GM10248 (cell line): ENCODE results near the gene RHCG.

Experiments
- CTCF ChIA-PET: fragments of 300-600 bp; sonication (Branson Sonifier 250); formaldehyde crosslinking; extraction: SDS; loops from one replicate; lab custom pipeline; 2021; ENCODE audit warnings: antibody characterized with exemption; lab: Yijun Ruan, JAX
- POLR2A ChIA-PET: fragments of 350-650 bp; sonication (Branson Sonifier 250); formaldehyde crosslinking; extraction: SDS; loops from one replicate; lab custom pipeline; 2020; ENCODE audit warnings: antibody characterized with exemption; lab: Yijun Ruan, JAX
- DNase-seq: peaks from one replicate; pipeline ENCODE4 v3.0.0; 2012; ENCODE audit errors: extremely low spot score
- CTCF ChIP-seq: IDR thresholded peaks from 2 replicates; pipeline ENCODE4 v1.5.1; 2012; ENCODE audit warnings: mild to moderate bottlenecking, low read depth; ENCODE audit errors: extremely low read depth, missing control alignments, control extremely low read depth

The RHCG gene

GRCh38 chr15:89530976-89531375 lies 34.6 kb upstream of the RHCG start:
- CTCF ChIA-PET: interaction anchor here (1.1 to 2.7 kb wide), 2 partner anchors 36 to 173 kb away, joined by 4 to 8 read pairs; no protein-coding TSS in a partner anchor
- POLR2A ChIA-PET: no interaction called here
- DNase-seq: no peak
- no peak for TF ChIP-seq CTCF

GRCh38 chr15:89528757-89529352 lies 32.5 kb upstream of the RHCG start:
- no peak for DNase-seq
- ChIA-PET CTCF (interaction anchor here (1.2 kb wide), 1 partner anchor 13 kb away, joined by 3 read pairs; no protein-coding TSS in a partner anchor), POLR2A (no interaction called here)
- TF ChIP-seq CTCF: no peak

- no peak for TF ChIP-seq CTCF
- ChIA-PET POLR2A (no interaction called here), CTCF (no interaction called here)
- no peak for DNase-seq
Measured at GRCh38 chr15:89526601-89527441, 30.4 kb upstream of the RHCG start.

- TF ChIP-seq CTCF: no peak
- CTCF ChIA-PET: no interaction called here
- POLR2A ChIA-PET: no interaction called here
- DNase-seq: no peak
Measured at GRCh38 chr15:89526181-89526580, 29.8 kb upstream of the RHCG start.

GRCh38 chr15:89524184-89524583 lies 27.8 kb upstream of the RHCG start:
- ChIA-PET POLR2A (no interaction called here), CTCF (interaction anchor here (1.2 to 1.4 kb wide), 2 partner anchors 34 to 52 kb away, joined by 4 to 5 read pairs; no protein-coding TSS in a partner anchor)
- TF ChIP-seq CTCF: no peak
- DNase-seq: no peak

GRCh38 chr15:89523101-89523500 lies 26.7 kb upstream of the RHCG start:
- ChIA-PET POLR2A (no interaction called here), CTCF (interaction anchor here (0.7 to 1.3 kb wide), 3 partner anchors 9 to 29 kb away, joined by 3 read pairs; no protein-coding TSS in a partner anchor)
- TF ChIP-seq CTCF: no peak
- DNase-seq: no peak
